Measurements from ENCODE around the gene GSTP1. TPM values are rescaled to one million over a fixed set of nuclear protein-coding genes. Genes with fewer than 3 reads are reported as not detected.
"Not testable (repeated sequence)": the region's sequence is repeated elsewhere in the genome, so short reads cannot be mapped to it uniquely, and the experiment has no call there.

GSTP1 gene
- polyA plus RNA-seq, 1 of the 3 experiments (the other 2 are of a cell fraction) = 745 TPM

GRCh38 chr11:67617243-67617953, 33.8 kb downstream of the GSTP1 start:
- peaks cover 0 to 5% of the 10 kb centered on the region in 2 experiments for H3K36me3 ChIP-seq (replicated peaks in 1 of 2; ENCODE audit: control insufficient read depth in 1 of 2, insufficient read depth in 2 of 2, low read length in 1 of 2)
- WGBS (ENCODE audit: low lambda C conversion rate) = 75% methylated on average over 7 of the region's 7 CpGs
- H4K20me1 ChIP-seq (ENCODE audit: insufficient read depth) = peaks cover 2% of the 10 kb centered on the region; the same call in 1 of the 2 replicates
- no peak for DNase-seq
- no peaks in the 10 kb centered on the region; a peak in 1 of 4 replicates for H3K4me1 ChIP-seq (ENCODE audit: control insufficient read depth in 1 of 2, insufficient read depth in 2 of 2, low read depth in 1 of 2, low read length in 1 of 2)
- no peaks in the 10 kb centered on the region for H3K9me2 ChIP-seq
- H3K4me2 ChIP-seq = no peak overlapping the region
- no peak overlapping the region for H3K9ac ChIP-seq
- ChIA-PET POLR2A (no interaction called here), CTCF (interaction anchor here (1.0 to 7.1 kb wide), 5 partner anchors 10 to 115 kb away, joined by 3 to 107 read pairs (median 3); partner anchors contain the start of gene NUDT8)
- H3K79me2 ChIP-seq (ENCODE audit: insufficient read depth) = no peaks in the 10 kb centered on the region
- TF ChIP-seq MEF2A (IDR thresholded peaks at IDR 0.05; ENCODE audit: borderline replicate concordance, low read depth) = no peak
- TF ChIP-seq FOXM1 (IDR thresholded peaks at IDR 0.05; ENCODE audit: low read depth) = no peak
- TF ChIP-seq CTCF (IDR thresholded peaks at IDR 0.05) = no peak
- no peak for TF ChIP-seq POLR2AphosphoS5 (IDR thresholded peaks at IDR 0.05; ENCODE audit: low read depth, low read length)
- no peak for TF ChIP-seq EP300 (IDR thresholded peaks at IDR 0.05; ENCODE audit: borderline replicate concordance in 1 of 2, low read depth in 1 of 2, low read length in 1 of 2)
- no peak for TF ChIP-seq SIN3A (IDR thresholded peaks at IDR 0.05; ENCODE audit: borderline replicate concordance, low read depth, low read length)
- TF ChIP-seq JUND (IDR thresholded peaks at IDR 0.05) = no peak
- no peak for TF ChIP-seq RFX5 (IDR thresholded peaks at IDR 0.05; ENCODE audit: low read length)
- TF ChIP-seq, protein P1, sequence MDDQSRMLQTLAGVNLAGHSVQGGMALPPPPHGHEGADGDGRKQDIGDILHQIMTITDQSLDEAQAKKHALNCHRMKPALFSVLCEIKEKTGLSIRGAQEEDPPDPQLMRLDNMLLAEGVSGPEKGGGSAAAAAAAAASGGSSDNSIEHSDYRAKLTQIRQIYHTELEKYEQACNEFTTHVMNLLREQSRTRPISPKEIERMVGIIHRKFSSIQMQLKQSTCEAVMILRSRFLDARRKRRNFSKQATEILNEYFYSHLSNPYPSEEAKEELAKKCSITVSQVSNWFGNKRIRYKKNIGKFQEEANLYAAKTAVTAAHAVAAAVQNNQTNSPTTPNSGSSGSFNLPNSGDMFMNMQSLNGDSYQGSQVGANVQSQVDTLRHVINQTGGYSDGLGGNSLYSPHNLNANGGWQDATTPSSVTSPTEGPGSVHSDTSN (IDR thresholded peaks at IDR 0.05) = no peak
- no peak for TF ChIP-seq FOXJ3 (CRISPR knock-in tag; IDR thresholded peaks at IDR 0.05)
- no peak for TF ChIP-seq TEAD4 (IDR thresholded peaks at IDR 0.05; ENCODE audit: borderline replicate concordance, insufficient read depth)
- H3K27ac ChIP-seq (ENCODE audit: low read depth in 2 of 2, low read length in 1 of 2) = no peak overlapping the region
- H2AFZ ChIP-seq (ENCODE audit: low read depth) = no peak overlapping the region
- H3K4me3 ChIP-seq (ENCODE audit: low read depth in 2 of 2, low read length in 1 of 2) = no peak overlapping the region
- H3F3A ChIP-seq (replicated peaks; ENCODE audit: insufficient read depth) = no peaks in the 10 kb centered on the region
- no peaks in the 10 kb centered on the region for H3K9me3 ChIP-seq
- H3K27me3 ChIP-seq (ENCODE audit: insufficient read depth) = no peaks in the 10 kb centered on the region

- H4K20me1 ChIP-seq (ENCODE audit: insufficient read depth); H3K9ac ChIP-seq; H3K4me2 ChIP-seq; DNase-seq; H3K27me3 ChIP-seq (ENCODE audit: insufficient read depth); H3K79me2 ChIP-seq (ENCODE audit: insufficient read depth); H3K4me1 ChIP-seq (ENCODE audit: control insufficient read depth in 1 of 2, insufficient read depth in 2 of 2, low read depth in 1 of 2, low read length in 1 of 2); H3F3A ChIP-seq (replicated peaks; ENCODE audit: insufficient read depth); H3K4me3 ChIP-seq (ENCODE audit: low read depth in 2 of 2, low read length in 1 of 2); H3K9me3 ChIP-seq; H3K36me3 ChIP-seq (replicated peaks in 1 of 2; ENCODE audit: control insufficient read depth in 1 of 2, insufficient read depth in 2 of 2, low read length in 1 of 2); H3K9me2 ChIP-seq; H3K27ac ChIP-seq (ENCODE audit: low read depth in 2 of 2, low read length in 1 of 2); POLR2A ChIA-PET; H2AFZ ChIP-seq (ENCODE audit: low read depth): not testable (repeated sequence)
- CTCF ChIA-PET = interaction anchor here (1.2 to 7.1 kb wide), 2 partner anchors 10 kb away, joined by 7 to 107 read pairs; partner anchors contain the start of gene NUDT8
- 71% methylated on average over 13 of the region's 40 CpGs for WGBS (ENCODE audit: low lambda C conversion rate)
Observed at GRCh38 chr11:67618901-67619659, 35.5 kb downstream of the GSTP1 start.

GRCh38 chr11:67619683-67620618, 36.3 kb downstream of the GSTP1 start:
- H3K79me2 ChIP-seq (ENCODE audit: insufficient read depth); H3K4me2 ChIP-seq; H2AFZ ChIP-seq (ENCODE audit: low read depth); H3K27ac ChIP-seq (ENCODE audit: low read depth in 2 of 2, low read length in 1 of 2); H3K36me3 ChIP-seq (replicated peaks in 1 of 2; ENCODE audit: control insufficient read depth in 1 of 2, insufficient read depth in 2 of 2, low read length in 1 of 2); H3K4me1 ChIP-seq (ENCODE audit: control insufficient read depth in 1 of 2, insufficient read depth in 2 of 2, low read depth in 1 of 2, low read length in 1 of 2); POLR2A ChIA-PET; H3K9me2 ChIP-seq; H3K9me3 ChIP-seq; DNase-seq; H4K20me1 ChIP-seq (ENCODE audit: insufficient read depth); H3K27me3 ChIP-seq (ENCODE audit: insufficient read depth); H3K9ac ChIP-seq; H3F3A ChIP-seq (replicated peaks; ENCODE audit: insufficient read depth); H3K4me3 ChIP-seq (ENCODE audit: low read depth in 2 of 2, low read length in 1 of 2): not testable (repeated sequence)
- 78% methylated on average over 32 of the region's 33 CpGs for WGBS (ENCODE audit: low lambda C conversion rate)
- CTCF ChIA-PET = interaction anchor here (1.2 to 1.3 kb wide), 2 partner anchors 9 to 11 kb away, joined by 3 to 7 read pairs; partner anchors contain the start of gene NUDT8
